AG04450 (cell line): ENCODE results near the gene CDS2. TPM values are rescaled to one million over a fixed set of nuclear protein-coding genes. Genes with fewer than 3 reads are reported as not detected.

ENCODE experiments used
- CTCF ChIA-PET: fragments of 300-600, 350-600 bp; formaldehyde crosslinking; extraction: SDS; loops from one replicate; lab custom pipeline; 2022; ENCODE audit warnings: antibody characterized with exemption, inconsistent platforms; lab: Charles Lee
- POLR2A ChIA-PET: fragments of 350-600 bp; formaldehyde crosslinking; extraction: SDS; loops from one replicate; lab custom pipeline; 2021; ENCODE audit warnings: antibody characterized with exemption, inconsistent platforms; lab: Yijun Ruan, JAX
- DNase-seq: peaks from one replicate; pipeline ENCODE4 v3.0.0-alpha.2; 2011; ENCODE audit warnings: low read depth, low spot score
- H3K27ac ChIP-seq: one replicate; pipeline ENCODE4 v1.5.1; 2012; ENCODE audit warnings: low read depth, low read length, control low read depth
- H3K27me3 ChIP-seq: one replicate; pipeline ENCODE4 v1.6.0; 2012; ENCODE audit warnings: low read length; ENCODE audit not compliant: control insufficient read depth, insufficient read depth
- H3K4me3 ChIP-seq: 2 replicates; pipeline ENCODE4 v1.5.1; 2011; ENCODE audit warnings: mild to moderate bottlenecking, low read depth, low read length, control low read depth
- H3K9me3 ChIP-seq: 2 replicates; pipeline ENCODE4 v1.5.1; 2012; ENCODE audit warnings: low read length; ENCODE audit not compliant: control insufficient read depth, insufficient read depth
- polyA plus RNA-seq: library from polyadenylated mRNA; depleted of rRNA; stranded (reverse); fragments of >200 nt; gene quantifications from 2 replicates; pipeline ENCODE4 v1.2.3, GENCODE V29; 2011
- TF ChIP-seq, protein P1 (sequence below): IDR thresholded peaks from 2 replicates; pipeline ENCODE4 v1.5.1; 2011; ENCODE audit warnings: low read depth, low read length, control low read depth, inconsistent platforms

Gene CDS2
- polyA plus RNA-seq, 1 experiment: 48.7 TPM

DNA sequence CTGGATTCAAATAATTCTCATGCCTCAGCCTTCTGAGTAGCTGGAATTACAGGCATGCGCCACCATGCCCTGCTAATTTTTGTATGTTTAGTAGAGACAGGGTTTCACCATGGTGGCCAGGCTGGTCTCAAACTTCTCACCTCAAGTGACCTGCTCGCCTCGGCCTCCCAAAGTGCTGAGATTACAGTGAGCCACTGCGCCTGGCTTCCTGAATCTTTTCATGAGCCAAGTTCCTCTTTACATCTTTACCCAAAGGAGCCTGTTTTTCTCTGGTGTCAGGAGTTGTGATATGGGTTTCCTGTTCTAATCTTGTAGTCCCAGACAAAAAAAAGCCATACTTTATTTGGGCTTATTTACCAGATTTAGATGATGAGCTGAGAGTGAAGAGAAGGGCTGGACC, 41.4 kb upstream of the CDS2 start:
- Histone ChIP-seq H3K27ac (no peak overlapping the region), H3K4me3 (no peak overlapping the region), H3K9me3 (no peaks in the 10 kb centered on the region), H3K27me3 (no peaks in the 10 kb centered on the region)
- DNase-seq: no peak
- TF ChIP-seq, protein P1, sequence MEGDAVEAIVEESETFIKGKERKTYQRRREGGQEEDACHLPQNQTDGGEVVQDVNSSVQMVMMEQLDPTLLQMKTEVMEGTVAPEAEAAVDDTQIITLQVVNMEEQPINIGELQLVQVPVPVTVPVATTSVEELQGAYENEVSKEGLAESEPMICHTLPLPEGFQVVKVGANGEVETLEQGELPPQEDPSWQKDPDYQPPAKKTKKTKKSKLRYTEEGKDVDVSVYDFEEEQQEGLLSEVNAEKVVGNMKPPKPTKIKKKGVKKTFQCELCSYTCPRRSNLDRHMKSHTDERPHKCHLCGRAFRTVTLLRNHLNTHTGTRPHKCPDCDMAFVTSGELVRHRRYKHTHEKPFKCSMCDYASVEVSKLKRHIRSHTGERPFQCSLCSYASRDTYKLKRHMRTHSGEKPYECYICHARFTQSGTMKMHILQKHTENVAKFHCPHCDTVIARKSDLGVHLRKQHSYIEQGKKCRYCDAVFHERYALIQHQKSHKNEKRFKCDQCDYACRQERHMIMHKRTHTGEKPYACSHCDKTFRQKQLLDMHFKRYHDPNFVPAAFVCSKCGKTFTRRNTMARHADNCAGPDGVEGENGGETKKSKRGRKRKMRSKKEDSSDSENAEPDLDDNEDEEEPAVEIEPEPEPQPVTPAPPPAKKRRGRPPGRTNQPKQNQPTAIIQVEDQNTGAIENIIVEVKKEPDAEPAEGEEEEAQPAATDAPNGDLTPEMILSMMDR: no peak
- CTCF ChIA-PET: interaction anchor here (2.0 kb wide), 1 partner anchor 345 kb away, joined by 5 read pairs; no protein-coding TSS in a partner anchor
- POLR2A ChIA-PET: no interaction called here

DNA sequence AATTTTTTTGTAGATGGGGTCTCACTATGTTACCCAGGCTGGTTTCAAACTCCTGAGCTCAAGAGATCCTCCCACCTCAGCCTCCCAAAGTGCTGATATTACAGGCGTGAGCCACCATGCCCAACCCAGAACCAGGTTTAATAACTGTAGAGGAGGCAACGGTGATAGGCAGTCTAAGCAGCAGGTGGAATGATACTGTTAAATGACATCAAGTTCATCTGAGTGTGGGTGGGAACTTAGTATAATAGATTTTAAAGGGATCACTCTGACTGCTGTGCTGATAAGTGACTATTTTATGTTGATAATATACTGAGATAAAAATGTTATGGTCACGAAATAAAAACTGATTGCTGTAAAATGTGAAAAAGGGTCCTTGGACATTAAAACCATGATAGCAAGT, 38.1 kb upstream of the CDS2 start:
- no peaks in the 10 kb centered on the region for H3K27me3 ChIP-seq
- TF ChIP-seq, protein P1: no peak
- DNase-seq: no peak
- POLR2A ChIA-PET: interaction anchor here (0.6 kb wide), 1 partner anchor 32 kb away, joined by 3 read pairs; no protein-coding TSS in a partner anchor
- no peaks in the 10 kb centered on the region for H3K9me3 ChIP-seq
- H3K27ac ChIP-seq: no peak overlapping the region
- CTCF ChIA-PET: interaction anchor here (0.6 to 2.0 kb wide), 2 partner anchors 12 to 90 kb away, joined by 3 to 5 read pairs; no protein-coding TSS in a partner anchor
- no peak overlapping the region for H3K4me3 ChIP-seq

DNA sequence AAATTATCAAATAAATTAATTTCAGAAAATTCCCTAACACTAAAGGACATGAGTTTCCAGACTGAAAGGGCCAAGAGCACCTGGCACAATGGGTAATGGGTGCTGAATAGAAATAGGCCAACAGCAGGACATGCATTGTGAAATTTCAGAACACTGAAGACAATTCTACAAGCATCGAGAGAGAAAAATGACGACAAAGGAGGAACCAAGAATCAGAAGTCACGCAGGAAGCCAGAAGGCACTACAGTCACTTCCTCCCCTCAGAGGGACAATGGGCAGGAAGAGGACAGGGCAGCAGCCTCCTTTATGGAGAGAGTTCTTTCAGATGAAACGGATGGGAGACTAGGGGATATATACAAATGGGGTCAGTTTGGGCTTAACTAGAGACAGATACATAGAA, 36.6 kb upstream of the CDS2 start:
- POLR2A ChIA-PET: no interaction called here
- DNase-seq: no peak
- Histone ChIP-seq H3K27me3 (no peaks in the 10 kb centered on the region), H3K27ac (no peak overlapping the region), H3K9me3 (no peaks in the 10 kb centered on the region), H3K4me3 (no peak overlapping the region)
- TF ChIP-seq, protein P1: no peak
- CTCF ChIA-PET: no interaction called here

DNA sequence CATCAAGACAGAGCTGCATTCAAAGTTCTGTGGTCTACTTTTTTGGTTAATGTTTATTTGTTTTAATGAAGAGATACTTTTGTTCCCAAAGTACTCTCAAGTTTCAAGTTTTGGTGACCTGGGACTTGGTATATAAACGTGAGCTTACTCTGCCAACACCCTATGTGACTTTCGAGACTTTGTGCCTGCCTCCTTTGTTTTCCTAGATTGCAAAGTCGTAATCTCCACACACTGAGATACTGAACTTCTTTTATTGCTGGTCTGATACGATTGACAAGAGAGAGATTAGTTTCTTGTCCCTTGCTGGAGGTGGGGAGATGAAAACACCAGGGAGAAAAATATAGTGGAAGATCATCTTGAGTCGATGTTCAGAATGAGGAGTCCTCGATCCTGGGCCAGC, 34.9 kb upstream of the CDS2 start:
- Histone ChIP-seq H3K27ac (no peak overlapping the region), H3K9me3 (no peaks in the 10 kb centered on the region), H3K27me3 (no peaks in the 10 kb centered on the region), H3K4me3 (no peak overlapping the region)
- no peak for DNase-seq
- POLR2A ChIA-PET: no interaction called here
- CTCF ChIA-PET: interaction anchor here (2.2 kb wide), 1 partner anchor 9 kb away, joined by 15 read pairs; no protein-coding TSS in a partner anchor
- TF ChIP-seq, protein P1: no peak

DNA sequence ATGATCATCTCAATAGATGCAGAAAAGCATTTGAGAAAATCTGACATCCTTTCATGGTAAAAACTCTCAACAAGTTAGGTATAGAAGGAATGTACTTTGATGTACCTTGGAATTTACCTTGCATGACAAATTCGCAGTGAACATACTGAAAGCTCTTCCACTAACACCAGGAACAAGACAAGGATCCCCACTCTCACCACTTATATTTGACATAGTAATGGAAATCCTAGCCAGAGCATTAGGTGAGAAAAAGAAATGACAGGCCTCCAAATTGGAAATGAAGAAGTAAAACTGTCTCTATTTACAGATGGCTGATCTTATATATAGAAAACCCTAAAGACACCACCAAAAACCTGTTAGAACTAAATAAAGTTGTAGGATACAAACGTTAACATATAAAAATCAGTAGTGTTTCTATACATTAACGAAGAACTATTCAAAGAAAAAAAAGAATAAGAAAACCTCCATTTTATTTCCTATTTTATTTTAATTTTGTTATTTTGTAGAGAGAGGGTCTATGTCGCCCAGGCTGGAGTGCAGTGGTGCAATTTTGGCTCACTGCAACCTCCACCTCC, 34.0 kb upstream of the CDS2 start:
- H3K27me3 ChIP-seq: no peaks in the 10 kb centered on the region
- no peak for DNase-seq
- no peaks in the 10 kb centered on the region for H3K9me3 ChIP-seq
- no peak overlapping the region for H3K4me3 ChIP-seq
- TF ChIP-seq, protein P1: no peak
- ChIA-PET POLR2A (interaction anchor here (0.7 kb wide), 1 partner anchor 330 kb away, joined by 6 read pairs; no protein-coding TSS in a partner anchor), CTCF (interaction anchor here (2.2 kb wide), 1 partner anchor 8 kb away, joined by 15 read pairs; no protein-coding TSS in a partner anchor)
- no peak overlapping the region for H3K27ac ChIP-seq
